Stimulated activated CD8-positive, alpha-beta memory T cell treated with anti-CD3 and anti-CD28 coated beads, Interleukin-4, amount 100 ng/mL, for 48 hours (primary cell): ENCODE data around the gene CAST.
A peak's percentile ranks its signal among the peaks of the same experiment; 100 is the strongest.
"Not testable (repeated sequence)": the region's sequence is repeated elsewhere in the genome, so short reads cannot be mapped to it uniquely, and the experiment has no call there.

ENCODE experiments used
- DNase-seq: peaks from one replicate; pipeline ENCODE4 v3.0.0-alpha.2; 2020

Gene CAST

DNA sequence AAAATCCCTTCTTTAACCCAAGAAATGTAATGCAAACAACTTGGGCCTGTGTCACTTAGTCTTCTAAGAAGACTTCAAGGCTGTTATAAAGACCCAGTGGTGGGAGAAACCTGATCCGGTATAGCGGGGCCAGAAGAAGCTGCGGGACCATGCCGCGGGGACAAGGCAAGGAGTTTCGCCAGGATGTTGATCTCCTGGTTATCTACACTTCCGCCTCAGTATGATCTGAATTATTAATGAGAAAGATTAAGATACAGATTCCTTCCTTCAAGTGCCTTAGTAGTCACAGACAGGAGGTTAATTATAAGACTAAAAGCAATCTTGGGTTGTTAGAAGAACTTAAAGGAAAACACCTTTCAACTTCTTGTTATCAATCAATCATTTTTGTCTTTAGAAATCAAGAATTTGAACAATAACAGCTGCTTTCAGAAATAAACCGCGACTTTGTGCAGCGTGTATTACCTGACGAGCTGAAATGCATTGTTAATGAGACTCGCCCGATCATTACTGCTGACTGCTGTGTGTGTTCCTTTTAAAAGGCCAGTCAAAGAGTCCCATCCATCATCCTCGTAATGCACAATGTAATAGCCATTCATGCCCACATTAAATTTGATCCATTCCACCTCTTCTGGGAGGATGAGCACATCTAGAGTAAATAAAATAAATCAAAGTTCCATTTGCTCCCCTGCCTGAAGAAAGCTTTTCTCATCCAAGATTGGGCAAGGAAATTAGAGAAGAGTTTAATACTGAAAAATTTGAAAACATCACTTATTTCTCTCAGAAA lies 123.3 kb downstream of the CAST start:
- no peak for DNase-seq

DNA sequence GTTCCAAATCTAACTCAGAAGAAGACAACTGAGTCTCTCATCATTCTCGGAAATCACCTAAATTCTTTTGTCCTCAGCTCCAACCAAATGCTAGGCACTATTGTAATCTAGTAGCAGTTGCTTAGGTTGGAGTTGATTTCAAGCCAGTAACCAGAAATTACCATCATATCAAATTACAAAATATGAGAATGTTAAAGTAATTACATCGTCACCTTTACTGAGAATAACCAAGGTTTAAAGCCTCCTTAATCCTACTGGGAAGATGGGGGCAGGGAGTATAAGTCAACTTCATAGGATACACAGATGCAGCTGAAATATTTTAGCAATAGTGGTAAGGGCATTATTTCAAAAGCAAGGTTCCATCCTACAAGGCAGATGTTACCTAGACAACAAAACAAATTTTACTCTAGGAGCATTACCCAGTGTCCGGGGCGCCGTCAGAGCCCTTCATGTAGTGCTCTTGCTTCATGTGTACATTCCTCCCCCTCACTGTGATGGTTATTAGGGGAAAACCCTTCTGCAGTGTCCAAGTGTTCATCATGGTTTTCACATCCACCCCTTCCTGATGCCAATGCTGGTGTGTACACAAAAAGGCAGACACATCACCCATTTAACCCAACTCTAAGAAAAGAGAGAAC lies 126.1 kb downstream of the CAST start:
- no peak for DNase-seq

DNA sequence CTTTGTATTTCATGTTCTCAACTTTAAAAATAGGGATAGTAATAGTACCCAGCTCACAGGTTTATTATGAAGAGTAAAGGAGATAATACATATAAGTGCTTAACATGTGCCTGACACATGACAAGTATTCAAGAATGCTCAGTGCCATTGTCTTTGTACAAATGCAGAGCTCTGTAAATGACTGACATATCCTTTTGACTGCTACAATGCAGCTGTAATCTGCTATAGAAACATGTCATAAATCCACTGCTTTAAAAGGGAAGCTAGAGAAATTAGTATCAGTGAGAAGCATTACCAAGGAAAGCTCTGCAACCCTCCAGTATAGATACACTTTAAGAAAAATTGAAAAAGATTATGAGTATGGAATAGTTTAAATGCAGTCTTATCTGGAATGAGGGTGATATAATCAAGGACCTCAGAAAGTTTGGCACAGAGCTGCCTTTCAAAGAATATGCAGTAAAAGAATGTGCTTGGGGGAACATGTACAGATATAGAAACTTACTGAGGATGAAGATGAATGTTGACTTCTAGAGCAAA lies 127.7 kb downstream of the CAST start:
- DNase-seq: no peak

DNA sequence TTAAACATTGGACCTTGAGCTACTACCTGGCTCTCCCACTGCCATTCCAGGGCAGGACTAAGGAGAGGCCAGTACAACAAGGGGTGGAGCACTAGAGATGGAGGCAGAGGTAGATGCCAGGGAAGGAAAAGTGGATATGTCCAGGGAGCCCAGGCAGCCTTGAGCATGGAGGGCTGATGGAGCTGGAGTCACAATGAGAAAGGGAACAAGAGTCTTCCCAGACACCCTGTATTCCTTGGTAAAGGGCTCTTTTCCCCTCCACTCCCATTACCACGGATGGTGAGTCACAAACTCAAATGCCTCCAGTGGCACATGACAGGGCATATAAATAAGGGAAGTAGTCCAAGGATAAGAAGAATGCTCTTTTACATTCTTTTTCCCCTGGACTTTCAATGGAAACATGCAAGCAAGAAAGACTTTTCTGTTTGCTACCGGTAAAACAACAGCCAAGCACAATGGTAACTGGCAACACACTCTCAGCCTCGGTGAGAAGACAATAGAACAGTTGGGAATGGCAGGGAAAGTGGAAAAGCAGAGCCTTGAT lies 128.9 kb downstream of the CAST start:
- no peak for DNase-seq

DNA sequence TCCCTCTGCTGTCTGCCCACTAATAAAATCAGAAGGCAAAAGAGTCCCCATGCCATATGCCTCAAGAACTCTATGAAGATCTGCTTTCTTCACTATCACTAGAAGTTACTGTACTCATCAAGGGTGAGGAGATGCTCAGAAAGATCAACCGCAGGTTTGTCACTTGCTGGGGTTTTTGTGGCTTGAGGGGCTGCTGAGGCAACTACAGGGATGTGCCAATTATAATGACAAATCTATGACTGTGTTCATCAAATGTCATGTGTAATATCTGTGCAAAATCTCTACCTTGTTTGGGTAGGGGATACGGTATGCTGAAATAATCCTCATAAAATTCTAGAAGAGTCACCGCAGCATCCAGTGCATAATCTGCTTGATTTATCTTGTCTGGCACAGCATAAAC lies 132.6 kb downstream of the CAST start:
- peak; percentile 76 for DNase-seq

DNA sequence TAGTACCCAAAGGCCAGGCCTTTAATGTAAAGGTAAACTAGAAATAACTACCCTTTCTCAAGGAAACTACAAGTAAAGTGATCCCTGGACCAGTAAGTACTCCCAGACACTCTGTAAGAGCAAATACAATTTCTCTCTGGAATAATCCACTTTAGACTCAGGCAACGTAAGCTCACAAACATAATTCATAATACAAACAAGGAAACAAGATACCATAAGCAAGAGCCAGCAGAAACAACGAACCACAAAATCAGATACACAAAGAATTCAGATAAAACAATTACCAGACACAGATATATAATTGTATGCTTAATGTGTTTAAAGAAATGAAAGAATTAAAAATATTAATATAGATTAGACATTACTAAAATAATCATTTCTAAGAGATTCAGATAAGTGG lies 133.4 kb downstream of the CAST start:
- DNase-seq: no peak

DNA sequence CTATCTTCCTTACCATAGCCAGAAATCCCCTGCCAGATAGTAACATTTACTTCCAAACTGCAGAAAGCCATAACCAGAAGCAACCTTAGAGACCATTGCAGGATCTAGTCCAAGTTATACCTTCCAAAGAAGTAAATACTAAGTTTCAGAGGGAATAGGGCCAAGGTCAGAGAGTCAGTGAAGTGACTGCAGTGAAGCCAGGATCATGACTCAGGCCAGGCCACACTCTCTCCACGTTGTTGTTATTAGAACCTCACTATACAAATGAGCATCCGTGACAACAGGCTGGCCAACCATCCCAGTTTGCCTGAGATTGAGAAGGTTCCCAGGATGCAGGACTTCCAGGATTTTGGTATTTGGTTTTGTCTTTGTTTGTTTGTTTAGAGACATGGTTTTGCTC lies 134.3 kb downstream of the CAST start:
- DNase-seq: no peak

DNA sequence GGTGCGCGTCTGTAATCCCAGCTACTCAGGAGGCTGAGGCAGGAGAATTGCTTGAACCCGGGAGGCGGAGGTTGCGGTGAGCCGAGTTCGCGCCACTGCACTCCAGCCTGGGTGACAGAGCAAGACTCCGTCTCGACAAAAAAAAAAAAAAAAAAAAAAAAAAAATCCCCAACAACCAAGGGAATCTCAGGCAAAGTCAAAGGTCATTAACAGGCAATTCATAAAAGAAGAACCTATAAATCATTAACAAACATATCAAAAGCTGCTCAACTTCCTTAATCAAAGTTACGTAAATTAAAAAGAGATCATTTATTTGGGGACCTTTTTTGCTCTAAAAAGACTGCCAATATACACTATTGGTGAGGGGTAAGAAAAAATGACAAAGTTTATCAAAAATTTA lies 139.5 kb downstream of the CAST start:
- DNase-seq: not testable (repeated sequence)

DNA sequence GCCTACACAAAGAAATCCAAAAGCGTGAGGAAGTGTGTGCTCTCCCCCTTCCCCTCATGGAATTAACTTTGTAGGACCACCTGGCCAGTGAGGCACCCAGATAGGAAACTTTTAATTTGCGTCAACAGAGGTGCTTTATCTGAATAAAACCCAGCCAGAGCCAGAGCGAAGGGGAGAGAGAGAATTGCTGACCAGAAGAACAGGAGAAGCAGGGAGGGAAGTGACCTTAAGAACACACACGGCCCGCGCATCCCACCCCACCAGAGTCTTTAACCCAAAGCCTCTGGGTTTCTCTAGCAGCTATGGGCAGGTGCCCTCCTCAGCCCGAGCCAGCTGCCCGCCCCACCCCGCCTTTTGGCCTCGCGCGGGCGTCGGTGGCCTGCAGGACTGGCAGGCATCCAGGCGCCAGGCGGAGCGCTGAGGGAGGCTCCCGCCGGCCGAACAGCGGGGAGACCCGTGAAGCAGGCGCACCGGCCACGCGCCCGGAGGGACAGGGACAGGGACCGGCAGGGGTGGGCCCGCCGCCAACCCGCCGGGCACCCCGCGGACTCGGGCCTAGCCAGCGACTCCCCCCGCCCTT lies 145.0 kb downstream of the CAST start:
- DNase-seq: no peak

DNA sequence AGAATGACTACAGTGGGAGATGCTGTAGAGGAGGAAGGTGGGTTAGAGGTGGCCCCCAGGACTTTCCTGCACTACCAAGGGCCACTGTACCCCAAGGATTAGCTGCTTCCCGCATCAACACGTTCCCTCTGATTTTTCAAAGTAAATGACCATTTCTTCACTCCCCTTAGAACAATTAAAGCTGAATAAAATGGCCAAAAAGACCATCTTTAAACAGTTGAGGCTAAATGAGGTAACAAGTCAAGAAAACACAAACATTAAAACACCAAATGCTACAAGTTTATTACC lies 146.3 kb downstream of the CAST start:
- no peak for DNase-seq

DNA sequence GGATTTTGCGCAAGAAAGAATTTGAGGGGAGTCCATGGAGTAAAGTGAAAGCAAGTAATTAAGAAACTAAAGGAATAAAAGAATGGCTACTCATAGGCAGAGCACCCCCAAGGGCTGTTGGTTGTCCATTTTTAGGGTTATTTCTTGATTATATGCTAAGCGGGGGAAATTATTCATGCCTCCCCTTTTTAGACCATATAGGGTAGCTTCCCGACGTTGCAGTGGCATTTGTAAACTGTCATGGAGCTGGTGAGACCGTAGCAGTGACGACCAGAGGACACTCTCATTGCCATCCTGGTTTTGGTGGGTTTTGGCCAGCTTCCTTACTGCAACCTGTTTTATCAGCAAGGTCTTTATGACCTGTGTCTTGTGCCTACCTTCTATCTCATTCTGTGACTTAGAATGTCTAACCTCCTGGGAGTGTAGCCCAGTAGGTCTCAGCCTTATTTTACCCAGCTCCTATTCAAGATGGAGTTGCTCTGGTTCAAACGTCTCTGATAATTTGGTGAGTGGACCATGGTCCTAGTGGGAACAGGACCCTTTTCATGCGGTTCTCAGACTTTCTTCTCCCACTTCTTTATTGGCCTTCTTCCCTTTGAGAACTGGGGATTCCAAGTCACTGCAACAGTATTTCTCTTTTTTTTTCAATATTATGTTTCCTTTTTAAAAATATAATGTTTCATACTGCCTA lies 146.8 kb downstream of the CAST start:
- no peak for DNase-seq

DNA sequence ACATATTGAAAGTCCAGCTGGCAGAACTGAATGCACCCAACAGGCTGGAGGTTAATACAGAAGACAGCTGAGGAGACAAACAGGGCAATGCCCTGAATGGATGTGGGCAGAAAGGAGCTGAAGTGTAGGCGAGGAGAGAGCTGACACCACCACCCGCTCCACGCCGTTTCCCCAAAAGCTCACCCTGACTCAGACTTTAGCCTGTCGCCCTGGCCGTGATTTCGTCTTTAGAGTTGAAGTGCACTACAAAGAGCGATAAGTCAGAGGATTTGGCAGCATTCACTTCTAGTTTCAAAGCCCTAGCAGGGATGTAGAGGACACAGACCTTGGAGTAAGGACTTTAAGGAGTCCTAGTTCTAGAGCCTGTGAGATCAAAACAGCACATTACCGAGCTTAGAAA lies 147.7 kb downstream of the CAST start:
- DNase-seq: peak; percentile 50

DNA sequence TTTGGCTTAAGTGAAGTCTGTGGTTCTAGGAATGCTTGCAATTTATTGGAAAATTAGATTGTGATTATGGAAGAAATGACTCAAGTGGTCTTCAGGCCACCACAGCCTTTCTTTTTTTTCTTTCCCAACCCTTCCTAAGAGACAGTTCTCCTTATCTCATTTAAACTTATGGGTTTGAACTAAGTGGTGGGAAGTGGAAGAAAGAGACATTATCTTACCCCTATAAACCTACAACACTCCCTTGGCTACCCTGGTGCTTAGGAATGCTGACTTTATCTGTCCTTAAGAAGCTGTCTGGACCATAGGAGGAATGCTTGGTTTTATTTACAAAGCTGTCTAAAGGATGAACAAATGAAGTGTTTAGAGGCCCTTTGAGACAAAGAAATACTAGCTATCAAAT lies 150.7 kb downstream of the CAST start:
- no peak for DNase-seq

DNA sequence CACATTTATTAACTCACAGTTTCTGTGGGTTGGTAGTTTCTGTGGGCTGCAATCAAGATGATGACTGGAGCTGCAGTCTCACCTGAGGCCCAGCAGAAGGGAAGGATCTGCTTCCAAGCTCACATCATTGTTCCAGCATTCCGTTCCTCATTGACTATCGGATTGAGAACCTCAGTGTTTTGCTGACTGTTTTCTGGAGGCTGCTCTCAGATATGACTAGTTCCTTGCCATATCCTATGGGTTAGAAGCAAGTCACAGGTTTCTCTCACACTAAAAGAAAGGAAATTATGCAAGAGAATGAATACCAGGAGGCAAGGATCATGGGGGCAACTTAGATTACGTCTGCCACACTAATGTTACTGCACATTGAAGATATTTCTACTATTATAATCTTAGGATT lies 151.9 kb downstream of the CAST start:
- no peak for DNase-seq

DNA sequence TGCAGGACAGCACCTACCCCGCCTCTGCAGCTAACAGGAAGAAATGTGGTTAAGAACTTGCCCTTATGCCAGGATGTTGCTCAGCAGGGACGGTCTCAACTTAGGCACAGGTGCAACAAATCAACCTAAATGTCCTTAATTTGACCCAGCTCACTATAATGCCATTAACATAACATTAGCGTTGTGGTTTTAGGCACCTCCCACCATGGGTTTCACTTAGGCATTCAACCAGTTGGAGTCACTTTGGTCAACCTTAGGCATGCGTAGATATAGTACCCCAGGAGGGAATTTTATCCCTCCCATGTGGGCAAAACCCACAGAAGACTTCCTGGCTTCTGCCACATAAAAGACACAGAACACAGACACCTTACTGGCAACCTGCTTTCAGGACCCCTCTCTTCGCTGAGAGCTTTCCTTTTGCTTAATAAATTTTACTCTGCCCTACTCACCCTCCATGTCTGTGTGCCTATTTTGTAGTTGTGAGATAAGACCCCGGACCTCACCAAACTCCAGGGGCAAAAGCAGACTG lies 154.3 kb downstream of the CAST start:
- DNase-seq: peak; percentile 58

DNA sequence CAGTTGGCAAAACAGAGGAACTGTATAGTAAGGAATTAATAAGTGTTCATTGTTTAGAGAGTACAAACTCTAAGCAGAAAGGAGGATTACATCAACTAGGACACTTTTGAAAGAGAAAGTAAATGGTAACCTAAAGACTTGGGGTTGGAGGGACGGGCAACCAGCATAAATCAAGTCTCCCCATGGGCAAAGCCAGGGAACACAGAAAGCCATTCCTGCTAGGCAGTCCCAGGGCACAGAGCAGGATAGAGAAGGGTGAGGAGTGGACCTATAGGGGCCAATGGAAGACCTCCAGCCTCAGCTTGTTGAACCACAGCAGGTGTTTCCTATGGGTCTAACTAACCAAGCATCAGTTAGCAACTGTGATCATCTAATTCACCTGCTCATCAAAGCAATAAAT lies 154.8 kb downstream of the CAST start:
- DNase-seq: no peak

DNA sequence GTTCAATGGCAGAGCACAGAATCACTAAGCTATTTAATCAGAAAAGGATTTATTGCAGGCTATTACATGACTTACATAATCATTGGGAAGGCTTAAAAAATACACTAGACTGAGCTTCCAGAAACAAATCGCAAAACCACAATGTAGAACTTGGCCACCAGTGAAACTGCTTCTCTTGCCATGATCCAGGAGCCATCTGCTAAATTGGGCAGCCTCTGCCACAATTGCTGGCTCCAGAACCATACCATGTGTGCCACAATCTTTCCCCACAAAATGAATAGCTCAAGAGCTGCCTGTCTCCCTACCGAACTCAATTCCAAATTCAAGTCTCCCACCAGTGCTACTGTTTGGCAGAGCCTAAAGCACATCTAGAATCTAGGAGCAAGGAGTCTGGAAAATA lies 155.3 kb downstream of the CAST start:
- no peak for DNase-seq

DNA sequence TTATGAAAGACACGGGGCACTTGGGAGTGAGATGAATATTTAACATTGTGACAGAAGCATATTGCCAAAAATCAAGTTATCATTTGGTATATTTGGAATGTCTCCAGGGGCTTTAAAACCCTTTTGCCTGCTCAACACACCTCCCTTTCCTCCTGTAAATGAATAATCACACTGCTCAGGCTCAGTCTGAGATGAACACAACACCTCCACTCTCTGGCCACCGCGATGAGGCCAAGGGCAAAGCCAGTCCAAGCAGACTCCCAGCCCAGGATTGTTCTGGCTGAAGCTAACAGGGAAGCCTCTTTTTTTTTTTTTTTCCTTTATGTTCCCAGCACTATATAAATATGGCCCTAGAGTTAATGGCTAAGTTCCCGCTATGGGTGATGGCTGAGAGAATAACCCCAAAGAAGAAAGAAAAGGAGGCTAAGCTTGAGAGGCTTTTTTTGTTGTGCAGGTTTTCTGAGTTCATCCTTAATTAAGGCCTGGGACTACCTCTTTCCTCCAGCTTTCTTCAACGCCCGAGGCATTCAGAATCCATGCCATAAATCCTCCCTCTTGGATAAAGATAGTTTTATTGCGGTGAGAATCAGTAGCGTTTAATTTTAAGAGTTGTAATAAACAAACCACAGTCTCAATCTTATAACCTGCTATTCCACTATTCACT lies 156.1 kb downstream of the CAST start:
- DNase-seq: no peak

DNA sequence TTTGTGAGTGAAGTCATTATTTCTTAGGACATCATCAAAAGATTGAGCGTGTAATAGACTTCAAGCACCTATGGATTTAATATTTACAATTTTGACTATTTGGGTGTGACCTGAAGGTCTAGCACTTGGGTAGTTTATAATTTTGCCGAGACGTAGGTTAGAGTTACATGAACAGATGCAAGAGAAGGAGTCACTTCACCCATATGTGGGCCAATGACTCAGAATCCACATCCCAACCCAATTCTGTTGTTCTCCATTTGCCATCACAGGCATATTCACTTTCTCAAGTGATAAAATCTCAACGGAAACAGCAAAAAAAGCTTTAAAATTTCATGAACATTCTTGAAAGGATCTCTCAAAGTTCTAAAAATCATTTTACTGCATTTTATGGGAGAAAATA lies 157.6 kb downstream of the CAST start:
- DNase-seq: no peak

DNA sequence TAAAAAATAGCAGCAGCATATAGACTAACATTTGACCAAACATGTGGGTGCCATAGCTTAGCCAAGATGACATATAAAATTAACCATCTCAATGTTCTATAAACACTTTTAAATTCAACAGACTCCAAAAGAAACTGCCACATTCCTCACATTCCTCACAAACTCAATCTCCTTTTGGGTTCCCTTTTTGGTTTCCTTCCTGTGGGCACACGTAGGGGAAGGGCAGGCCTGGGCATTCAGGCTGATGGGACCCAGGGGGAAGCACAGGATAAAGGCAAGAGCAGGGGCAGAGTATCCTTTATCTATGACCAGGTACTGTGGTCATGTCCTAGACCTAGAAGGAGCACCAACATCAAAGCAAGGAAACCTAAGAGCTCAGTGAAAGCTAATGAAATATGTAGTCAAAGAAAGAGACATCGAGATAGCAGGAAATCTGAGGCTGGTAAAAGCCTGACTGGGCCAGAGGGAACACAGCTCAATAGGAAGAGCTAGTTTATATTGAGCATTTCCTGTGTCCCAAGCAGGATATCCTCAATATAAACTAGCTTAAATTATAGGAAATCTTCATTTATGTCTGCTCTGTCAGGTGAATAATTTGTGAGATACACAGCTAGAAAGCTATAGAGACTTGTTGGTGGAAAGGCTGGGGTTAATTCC lies 159.2 kb downstream of the CAST start:
- no peak for DNase-seq

DNA sequence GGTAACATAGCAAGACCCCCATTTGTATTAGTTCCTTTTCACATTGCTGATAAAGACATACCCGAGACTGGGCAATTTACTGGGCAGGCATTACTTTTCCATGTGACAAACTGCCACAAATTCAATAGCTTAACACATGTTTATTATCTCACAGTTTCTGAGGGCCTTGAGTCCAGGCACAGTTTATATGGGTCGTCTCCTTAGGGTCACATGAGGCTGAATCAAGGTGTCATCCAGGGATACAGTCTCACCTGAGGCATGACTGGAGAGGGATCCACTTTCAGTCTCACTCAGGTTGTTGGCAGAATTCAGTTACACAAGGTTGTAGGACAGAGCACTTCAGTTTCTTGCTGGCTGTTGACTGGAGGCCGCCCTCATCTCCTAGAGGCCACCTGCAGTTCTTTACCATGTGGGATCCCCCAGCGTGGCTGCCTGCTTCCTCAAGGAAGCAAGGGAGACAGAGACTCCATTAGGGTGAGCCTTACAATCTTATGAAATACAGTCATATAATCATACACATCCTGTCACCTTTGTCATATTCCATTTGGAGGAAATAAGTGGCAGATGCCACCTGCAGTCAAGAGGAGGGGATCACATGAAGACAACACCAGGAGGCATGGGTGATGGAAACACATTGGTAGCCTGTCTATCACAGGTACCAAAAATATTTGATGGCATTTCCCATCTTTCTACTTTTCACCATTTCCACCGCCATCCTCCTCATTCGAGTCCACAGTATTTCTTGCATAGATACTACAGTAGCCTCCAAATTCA lies 160.7 kb downstream of the CAST start:
- no peak for DNase-seq
